HG02870 (cell line): Measurements from ENCODE around the gene ANKRD55.

Source experiments
- ATAC-seq: cut with Tn5 transposase; IDR thresholded peaks from one replicate; pipeline ENCODE4 v1.9.1; 2021; ENCODE audit warnings: mild to moderate bottlenecking, moderate library complexity; ENCODE audit not compliant: unreplicated experiment

The ANKRD55 gene

GRCh38 chr5:56054666-56055065, 178.5 kb downstream of the ANKRD55 start:
- ATAC-seq = no peak

- no peak for ATAC-seq
Observed at GRCh38 chr5:56053363-56053762, 179.8 kb downstream of the ANKRD55 start.

GRCh38 chr5:56052735-56053134, 180.4 kb downstream of the ANKRD55 start:
- no peak for ATAC-seq

GRCh38 chr5:56050551-56051255, 182.4 kb downstream of the ANKRD55 start:
- ATAC-seq = no peak
